GM21619 (cell line): ENCODE results near the gene STK33.
"Not testable (repeated sequence)": the region's sequence is repeated elsewhere in the genome, so short reads cannot be mapped to it uniquely, and the experiment has no call there.

Source experiments
- ATAC-seq: cut with Tn5 transposase; IDR thresholded peaks from one replicate; pipeline ENCODE4 v1.9.1; 2021; ENCODE audit not compliant: unreplicated experiment

Gene STK33

DNA sequence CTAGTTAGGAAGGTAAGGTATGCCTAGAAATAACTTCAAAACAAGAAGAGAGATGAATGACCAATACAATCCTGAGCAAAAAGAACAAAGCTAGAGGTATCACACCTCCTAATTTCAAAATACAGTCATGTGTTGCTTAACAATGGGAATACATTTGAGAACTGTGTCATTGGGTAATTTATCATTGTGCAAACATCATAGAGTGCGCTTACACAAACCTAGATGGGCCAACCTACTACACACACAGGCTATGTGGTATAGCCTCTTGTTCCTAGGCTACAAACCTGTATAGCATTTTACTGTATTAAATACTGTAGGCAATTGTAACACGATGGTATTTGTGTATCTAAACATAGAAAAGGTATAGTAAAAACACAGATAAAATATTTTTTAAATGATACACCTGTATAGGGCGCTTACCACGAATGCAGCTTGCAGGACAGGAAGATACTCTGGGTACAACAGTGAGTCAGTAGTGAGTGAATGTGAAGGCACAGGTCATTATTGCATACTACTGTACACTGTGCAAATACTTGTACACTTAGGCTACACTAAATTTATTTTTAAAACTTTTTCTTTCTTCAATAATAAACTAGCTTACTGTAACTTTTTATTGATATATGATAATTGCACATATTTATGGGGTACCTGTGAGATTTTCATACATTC, 48.2 kb downstream of the STK33 start:
- ATAC-seq: no peak

- no peak for ATAC-seq
Observed at GRCh38 chr11:8544807-8545206, 49.2 kb downstream of the STK33 start.

DNA sequence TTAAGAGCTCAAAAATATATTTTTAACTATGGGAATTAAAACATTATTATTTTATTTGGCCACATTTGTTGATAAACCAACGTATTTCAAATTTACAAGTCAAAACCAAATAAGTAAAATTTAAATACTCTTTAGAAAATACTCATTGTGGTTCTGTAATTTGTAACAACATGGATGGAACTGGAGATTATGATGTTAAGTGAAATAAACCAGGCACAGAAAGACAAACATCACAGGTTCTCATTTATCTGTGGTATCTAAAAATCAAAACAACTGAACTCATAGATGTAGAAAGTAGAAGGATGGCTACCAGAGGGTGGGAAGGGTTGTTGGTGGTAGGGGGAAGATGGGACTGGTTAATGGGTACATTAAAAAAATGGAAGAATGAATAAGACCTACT, 50.8 kb downstream of the STK33 start:
- ATAC-seq: no peak

GRCh38 chr11:8541448-8541847, 52.6 kb downstream of the STK33 start:
- ATAC-seq: no peak

- peak; percentile 71 for ATAC-seq
Observed at GRCh38 chr11:8533332-8533731, 60.7 kb downstream of the STK33 start.

DNA sequence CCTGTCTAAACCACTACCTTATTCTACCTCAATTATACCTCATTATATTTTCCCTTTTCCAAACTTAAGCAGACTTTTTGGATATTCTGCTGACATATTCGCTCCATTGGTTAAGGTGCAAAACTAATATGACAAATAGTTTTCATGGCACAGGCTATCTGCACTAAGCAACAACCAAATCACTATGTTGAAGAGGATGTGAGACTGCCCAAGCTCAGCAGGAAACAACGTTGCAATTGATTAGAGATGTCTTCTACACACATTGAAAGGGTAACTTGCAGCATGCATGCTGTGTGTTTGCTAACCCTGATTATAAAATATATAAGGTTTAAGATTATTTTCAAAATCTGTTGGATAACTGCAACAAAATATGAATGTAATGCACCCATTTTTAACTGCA, 61.6 kb downstream of the STK33 start:
- ATAC-seq: peak; percentile 65

DNA sequence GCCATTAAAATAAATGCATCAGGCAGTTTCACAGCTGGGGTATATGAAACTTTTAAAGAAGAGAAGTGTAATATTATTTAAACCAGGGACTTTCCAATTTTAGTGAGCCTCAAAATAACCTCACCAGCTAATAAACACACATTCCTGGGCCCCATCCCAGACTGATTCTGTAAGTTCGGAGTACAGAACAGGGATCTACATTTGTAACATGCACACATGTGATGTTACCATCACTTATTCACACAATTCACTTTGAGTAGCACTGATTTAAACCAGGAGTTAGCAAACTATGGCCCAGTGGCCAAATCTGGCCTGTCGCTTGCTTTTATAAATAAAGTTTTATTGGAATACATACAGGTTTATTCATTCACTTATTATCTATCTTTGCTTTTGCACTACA, 62.0 kb downstream of the STK33 start:
- no peak for ATAC-seq

DNA sequence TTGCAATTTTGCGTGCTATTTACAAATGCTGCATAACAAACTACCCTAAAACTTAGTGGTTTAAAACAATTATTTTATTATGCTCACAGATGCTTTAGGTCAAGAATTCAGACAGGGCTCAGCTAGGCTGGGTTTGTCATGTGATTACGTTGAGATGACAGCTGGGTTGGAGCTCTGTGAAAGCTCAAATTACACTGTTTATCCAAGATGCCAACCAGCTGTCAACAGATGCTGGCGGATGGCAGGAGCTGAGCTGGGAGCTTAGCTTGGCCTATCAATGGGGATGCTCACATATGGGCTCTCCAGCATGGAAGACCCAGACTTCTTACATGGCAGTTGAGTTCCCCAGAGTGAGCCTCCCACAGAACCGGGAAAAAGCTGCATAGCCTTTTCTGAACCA, 62.7 kb downstream of the STK33 start:
- ATAC-seq: no peak

GRCh38 chr11:8527939-8528338, 66.1 kb downstream of the STK33 start:
- no peak for ATAC-seq

GRCh38 chr11:8523396-8523795, 70.6 kb downstream of the STK33 start:
- no peak for ATAC-seq

GRCh38 chr11:8512547-8512946, 81.5 kb downstream of the STK33 start:
- no peak for ATAC-seq

DNA sequence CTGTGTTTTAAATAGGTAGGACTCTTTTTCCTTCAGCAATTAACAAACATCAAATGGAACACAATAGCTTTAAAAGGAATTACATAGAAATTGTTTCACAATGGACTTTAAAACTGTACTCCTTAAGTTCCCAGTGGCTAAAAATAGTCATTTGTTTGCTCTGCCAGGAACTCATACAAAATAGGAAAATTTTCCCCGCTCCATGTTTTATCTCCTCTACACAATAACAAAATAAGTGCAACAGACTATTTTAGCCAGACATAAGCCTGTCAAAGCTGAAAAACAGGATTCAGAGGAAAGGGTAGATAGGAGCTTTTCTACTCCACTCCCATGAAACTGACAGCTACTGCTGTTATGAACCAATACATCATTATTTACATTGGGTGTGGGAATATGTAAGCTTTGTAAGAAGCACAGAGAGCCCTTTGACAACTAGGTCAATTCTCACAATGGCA, 90.1 kb downstream of the STK33 start:
- no peak for ATAC-seq

- no peak for ATAC-seq
Observed at GRCh38 chr11:8501836-8502235, 92.2 kb downstream of the STK33 start.

- ATAC-seq: no peak
Observed at GRCh38 chr11:8488395-8488794, 105.6 kb downstream of the STK33 start.

- no peak for ATAC-seq
Observed at GRCh38 chr11:8487261-8487660, 106.8 kb downstream of the STK33 start.

- ATAC-seq: no peak
Observed at GRCh38 chr11:8484251-8484650, 109.8 kb downstream of the STK33 start.

DNA sequence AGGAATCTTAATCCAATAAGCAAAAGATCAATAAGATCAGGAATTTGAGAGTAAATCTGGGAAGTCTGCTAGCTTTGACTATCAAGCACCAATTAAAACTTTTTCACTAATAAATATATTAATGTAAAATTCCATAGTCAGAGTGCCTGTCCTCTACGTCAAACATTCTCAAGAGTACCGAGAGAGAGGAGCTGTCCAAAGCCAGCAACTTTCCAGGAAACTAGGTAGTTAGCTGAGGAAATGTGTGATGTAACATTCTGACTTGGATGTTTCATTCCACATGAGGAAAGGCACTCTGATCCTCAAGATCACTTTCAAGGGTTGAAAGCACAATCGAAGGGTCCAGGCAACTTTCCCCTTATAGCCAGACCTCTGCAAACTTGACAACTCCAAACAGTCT, 113.2 kb downstream of the STK33 start:
- ATAC-seq: no peak

DNA sequence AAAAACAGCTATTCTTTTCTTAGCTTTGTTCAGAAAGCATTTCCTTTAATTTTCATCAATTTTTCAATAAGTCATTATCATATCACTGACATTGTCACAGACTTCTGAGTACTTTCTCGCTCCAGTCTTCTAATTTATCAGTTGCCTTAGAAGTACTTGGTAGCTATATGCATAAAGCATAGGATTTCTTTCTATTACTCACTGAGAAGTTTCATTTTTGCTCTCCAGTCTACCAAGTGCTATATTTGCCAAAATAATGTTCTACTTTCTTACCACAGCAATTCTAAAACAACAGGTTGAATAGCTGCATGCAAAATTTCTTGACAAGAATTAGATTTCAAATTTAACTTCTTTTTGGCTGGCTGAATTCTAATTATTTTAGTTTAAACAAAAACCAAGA, 116.3 kb downstream of the STK33 start:
- peak; percentile 95 for ATAC-seq

- ATAC-seq: peak; percentile 60
Observed at GRCh38 chr11:8477151-8477550, 116.9 kb downstream of the STK33 start.

DNA sequence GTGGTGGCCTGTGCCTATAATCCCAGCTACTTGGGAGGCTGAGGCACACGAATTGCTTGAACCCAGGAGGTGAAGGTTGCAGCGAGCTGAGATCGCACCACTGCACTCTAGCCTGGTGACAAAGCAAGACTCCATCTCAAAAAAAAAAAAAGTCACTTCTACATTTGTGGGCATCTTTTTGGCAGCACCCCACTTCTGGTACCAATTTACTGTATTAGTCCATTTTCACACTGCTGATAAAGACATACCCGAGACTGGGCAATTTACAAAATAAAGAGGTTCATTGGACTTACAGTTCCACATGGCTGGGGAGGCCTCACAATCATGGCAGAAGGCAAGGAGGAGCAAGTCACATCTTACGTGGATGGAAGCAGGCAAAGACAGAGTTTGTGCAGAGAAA, 126.2 kb downstream of the STK33 start:
- not testable (repeated sequence) for ATAC-seq

DNA sequence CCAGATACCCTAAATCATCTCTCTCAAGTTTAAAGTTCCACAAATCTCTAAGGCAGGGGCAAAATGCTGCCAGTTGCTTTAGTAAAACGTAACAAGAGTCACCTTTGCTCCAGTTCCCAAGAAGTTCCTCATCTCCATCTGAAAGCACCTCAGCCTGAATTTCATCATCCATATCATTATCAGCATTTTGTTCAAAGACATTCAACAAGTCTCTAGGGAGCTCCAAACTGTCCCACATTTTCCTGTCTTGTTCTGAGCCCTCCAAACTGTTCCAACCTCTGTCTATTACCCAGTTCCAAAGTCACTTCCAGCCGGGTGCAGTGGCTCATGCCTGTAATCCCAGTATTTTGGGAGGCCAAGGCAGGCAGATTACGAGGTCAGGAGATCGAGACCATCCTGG, 126.7 kb downstream of the STK33 start:
- ATAC-seq: not testable (repeated sequence)

DNA sequence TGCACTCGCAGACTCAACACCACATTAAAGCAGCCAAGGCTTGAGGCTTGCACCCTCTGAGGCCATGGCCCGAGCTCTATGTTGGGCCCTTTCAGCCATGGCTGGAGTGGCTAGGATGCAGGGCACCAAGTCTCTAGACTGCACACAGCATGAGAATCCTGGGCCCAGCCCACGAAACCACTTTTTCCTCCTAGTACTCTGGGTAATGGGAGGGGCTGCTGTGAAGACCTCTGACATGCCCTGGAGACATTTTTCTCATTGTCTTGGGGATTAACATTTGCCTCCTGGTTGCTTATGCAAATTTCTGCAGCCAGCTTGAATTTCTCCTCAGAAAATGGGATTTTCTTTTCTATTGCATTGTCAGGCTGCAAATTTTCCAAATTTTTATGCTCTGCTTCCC, 127.1 kb downstream of the STK33 start:
- not testable (repeated sequence) for ATAC-seq

DNA sequence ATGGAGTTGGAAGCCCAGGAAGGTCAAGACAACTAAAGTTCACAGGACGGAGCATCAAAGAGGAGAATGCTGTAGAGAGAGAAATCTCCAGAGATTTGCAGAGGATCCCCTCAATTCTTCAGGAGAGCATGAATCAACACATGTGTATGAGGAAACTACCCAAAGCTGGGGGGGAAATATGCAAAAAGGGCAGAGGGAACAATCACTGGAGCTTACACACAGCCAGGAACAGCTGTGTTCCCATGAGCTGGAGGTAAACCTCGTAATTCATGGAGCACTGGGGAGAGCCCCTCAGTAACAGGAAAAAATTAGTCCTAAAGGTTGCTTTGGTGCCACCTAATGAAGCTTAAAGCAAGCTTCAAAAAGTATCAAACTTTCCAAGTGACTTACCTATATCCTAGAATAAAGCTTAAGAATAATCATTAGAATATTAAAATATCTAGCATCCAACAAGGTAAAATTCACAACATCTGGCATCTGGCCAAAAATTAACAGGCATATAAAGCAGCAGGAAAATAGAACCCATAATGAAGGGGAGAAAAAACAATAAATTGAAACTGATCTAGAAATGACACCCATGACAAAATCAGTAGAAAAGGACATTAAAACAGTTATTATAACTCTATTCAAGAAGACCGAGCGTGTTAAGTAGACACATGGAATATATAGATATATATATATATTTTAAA, 134.2 kb downstream of the STK33 start:
- ATAC-seq: no peak
